DND-41 (cell line): ENCODE data around the gene SLC17A4.

Experiments used
- EZH2 ChIP-seq: IDR thresholded peaks from 3 replicates; pipeline ENCODE4 v1.6.1; 2012; ENCODE audit warnings: borderline replicate concordance, low read depth, mild to moderate bottlenecking, moderate library complexity, low read length, inconsistent platforms; ENCODE audit not compliant: severe bottlenecking
- TF ChIP-seq, protein P1 (sequence below): IDR thresholded peaks from 2 replicates; pipeline ENCODE4 v1.5.1; 2012; ENCODE audit warnings: borderline replicate concordance, low read length, moderate library complexity, mild to moderate bottlenecking; ENCODE audit not compliant: poor library complexity, severe bottlenecking; ENCODE audit errors: extremely low read depth

DNA sequence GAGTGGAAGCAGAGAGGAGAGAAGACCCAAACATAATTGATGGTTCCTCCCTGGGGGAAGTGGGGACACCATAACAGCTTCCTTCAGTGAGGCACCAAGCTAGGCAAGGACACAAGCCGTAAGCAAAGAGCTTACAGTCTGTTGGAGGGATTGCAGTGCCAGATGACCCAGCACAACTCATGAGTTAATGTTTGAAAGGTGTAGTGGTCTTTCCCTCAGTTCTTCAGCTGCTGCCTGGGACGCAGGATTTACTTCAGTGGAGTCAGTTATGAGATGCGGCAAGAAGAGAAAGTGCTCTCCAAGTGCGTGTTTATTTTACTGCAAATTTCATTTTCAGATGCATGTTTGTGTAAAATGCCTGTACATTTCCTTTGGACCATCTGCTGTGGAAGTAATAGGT is 38.7 kb upstream of the SLC17A4 start:
- TF ChIP-seq, protein P1, sequence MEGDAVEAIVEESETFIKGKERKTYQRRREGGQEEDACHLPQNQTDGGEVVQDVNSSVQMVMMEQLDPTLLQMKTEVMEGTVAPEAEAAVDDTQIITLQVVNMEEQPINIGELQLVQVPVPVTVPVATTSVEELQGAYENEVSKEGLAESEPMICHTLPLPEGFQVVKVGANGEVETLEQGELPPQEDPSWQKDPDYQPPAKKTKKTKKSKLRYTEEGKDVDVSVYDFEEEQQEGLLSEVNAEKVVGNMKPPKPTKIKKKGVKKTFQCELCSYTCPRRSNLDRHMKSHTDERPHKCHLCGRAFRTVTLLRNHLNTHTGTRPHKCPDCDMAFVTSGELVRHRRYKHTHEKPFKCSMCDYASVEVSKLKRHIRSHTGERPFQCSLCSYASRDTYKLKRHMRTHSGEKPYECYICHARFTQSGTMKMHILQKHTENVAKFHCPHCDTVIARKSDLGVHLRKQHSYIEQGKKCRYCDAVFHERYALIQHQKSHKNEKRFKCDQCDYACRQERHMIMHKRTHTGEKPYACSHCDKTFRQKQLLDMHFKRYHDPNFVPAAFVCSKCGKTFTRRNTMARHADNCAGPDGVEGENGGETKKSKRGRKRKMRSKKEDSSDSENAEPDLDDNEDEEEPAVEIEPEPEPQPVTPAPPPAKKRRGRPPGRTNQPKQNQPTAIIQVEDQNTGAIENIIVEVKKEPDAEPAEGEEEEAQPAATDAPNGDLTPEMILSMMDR: no peak
- TF ChIP-seq EZH2: no peak
